Breast epithelium (tissue), 4 donors: ENCODE results near the gene POU2F3. TPM values are rescaled to one million over a fixed set of nuclear protein-coding genes. Genes with fewer than 3 reads are reported as not detected.

Experiments used
- DNase-seq, 2 donors: peaks; one replicate each; pipeline ENCODE4 v3.0.0-alpha.2; 2019; ENCODE audit warnings: low spot score in 2 of 2
- H3K27ac ChIP-seq, 2 donors: fragments of 200-600 bp; sonication (generic) in 1 of 2; one replicate each; pipeline ENCODE4 v1.5.1; 2016 to 2019; ENCODE audit warnings: mild to moderate bottlenecking in 1 of 2
- H3K27me3 ChIP-seq, 2 donors: fragments of 200-600 bp; sonication (generic) in 1 of 2; one replicate each; pipeline versions ENCODE4 v1.5.1 to v1.6.0; 2017 to 2019; ENCODE audit warnings: control low read depth in 1 of 2, mild to moderate bottlenecking in 1 of 2
- H3K36me3 ChIP-seq: fragments of 200-600 bp; one replicate; pipeline ENCODE4 v1.5.1; 2019
- H3K4me1 ChIP-seq, 2 donors: fragments of 200-600 bp; sonication (generic); one replicate each; pipeline ENCODE4 v1.5.1; 2016 to 2019; ENCODE audit warnings: control low read depth in 1 of 2
- H3K4me3 ChIP-seq, 3 donors: fragments of 200-600 bp; sonication (generic); 1 replicate in 2 of 3; 2 replicates in 1 of 3; pipeline ENCODE4 v1.5.1; 2016 to 2019; ENCODE audit warnings: mild to moderate bottlenecking in 3 of 3, moderate library complexity in 2 of 3
- H3K9me3 ChIP-seq, 2 donors: fragments of 200-600 bp; sonication (generic) in 1 of 2; one replicate each; pipeline ENCODE4 v1.5.1; 2016 to 2019; ENCODE audit warnings: control low read depth in 1 of 2
- CTCF ChIP-seq, 3 donors: fragments of 450-650 bp; IDR thresholded peaks; one replicate each; pipeline ENCODE4 v1.5.1; 2016 to 2017; ENCODE audit warnings: antibody characterized with exemption in 3 of 3, mild to moderate bottlenecking in 3 of 3, moderate library complexity in 3 of 3
- POLR2A ChIP-seq: fragments of 450-650 bp; IDR thresholded peaks from one replicate; pipeline ENCODE4 v1.6.1; 2016; ENCODE audit warnings: antibody characterized with exemption, mild to moderate bottlenecking, moderate library complexity
- POLR2AphosphoS5 ChIP-seq, 3 donors: sonication (generic); formaldehyde crosslinking; IDR thresholded peaks; one replicate each; pipeline ENCODE4 v1.6.1; 2017; ENCODE audit warnings: antibody characterized with exemption in 3 of 3
- intact Hi-C: fragments of 100-400 bp; cut with DNase I; formaldehyde crosslinking; loops from one replicate; pipeline ENCODE4 v1.15.1; 2023; ENCODE audit warnings: low total_unique reads
- total RNA-seq, 3 donors: library from RNA; depleted of rRNA; stranded (reverse); fragments of >200 nt; gene quantifications; one replicate each; pipeline ENCODE4 v1.1.0, GENCODE V29; 2016

Gene POU2F3
- total RNA-seq, 3 donors from 2014 or later, result 3.9 to 7.0 TPM; not detected in 1

GRCh38 chr11:120219232-120219937, 20.6 kb upstream of the POU2F3 start:
- H3K36me3 ChIP-seq, result no peaks in the 10 kb centered on the region
- intact Hi-C loops, result loop anchor here (5.0 kb wide), 1 partner anchor 37 kb away; no protein-coding TSS in a partner anchor
- DNase-seq, result no peak
- no peak for TF ChIP-seq POLR2A
- TF ChIP-seq POLR2AphosphoS5 (IDR thresholded peaks at IDR 0.05), result no peak
- TF ChIP-seq CTCF (IDR thresholded peaks at IDR 0.05), result no peak
- peak overlapping the region in 1 of 3 donors; percentile 3 for H3K4me3 ChIP-seq
- peak overlapping the region; percentile 60 to 82 for H3K27ac ChIP-seq
- no peaks in the 10 kb centered on the region for H3K9me3 ChIP-seq
- peaks cover 0 to 21% of the 10 kb centered on the region in 2 donors for H3K4me1 ChIP-seq
- H3K27me3 ChIP-seq, result no peaks in the 10 kb centered on the region

GRCh38 chr11:120219938-120220746, 19.8 kb upstream of the POU2F3 start:
- intact Hi-C loops, result loop anchor here (5.0 kb wide), 1 partner anchor 38 kb away; no protein-coding TSS in a partner anchor

GRCh38 chr11:120220747-120221037, 19.2 kb upstream of the POU2F3 start:
- no peak for DNase-seq
- intact Hi-C loops, result no loop called here
- no peak for TF ChIP-seq CTCF (IDR thresholded peaks at IDR 0.05)
- TF ChIP-seq POLR2A, result no peak
- no peak for TF ChIP-seq POLR2AphosphoS5 (IDR thresholded peaks at IDR 0.05)
- Histone ChIP-seq H3K4me3 (no peak overlapping the region), H3K27me3 (no peaks in the 10 kb centered on the region), H3K9me3 (no peaks in the 10 kb centered on the region), H3K4me1 (peaks cover 0 to 21% of the 10 kb centered on the region in 2 donors), H3K27ac (peak overlapping the region in 1 of 2 donors; percentile 82), H3K36me3 (no peaks in the 10 kb centered on the region)

More at GRCh38 chr11:120219938-120220746, 19.8 kb upstream of the POU2F3 start:
- Histone ChIP-seq H3K4me3 (no peak overlapping the region), H3K36me3 (no peaks in the 10 kb centered on the region), H3K27ac (peak overlapping the region; percentile 60 to 82), H3K4me1 (peaks cover 0 to 21% of the 10 kb centered on the region in 2 donors), H3K9me3 (no peaks in the 10 kb centered on the region), H3K27me3 (no peaks in the 10 kb centered on the region)
- TF ChIP-seq POLR2AphosphoS5 (IDR thresholded peaks at IDR 0.05) (no peak), CTCF (IDR thresholded peaks at IDR 0.05) (no peak), POLR2A (no peak)
- no peak for DNase-seq

GRCh38 chr11:120221115-120221752, 18.7 kb upstream of the POU2F3 start:
- H3K27ac ChIP-seq, result peak overlapping the region; percentile 11 to 82
- no peaks in the 10 kb centered on the region for H3K36me3 ChIP-seq
- TF ChIP-seq POLR2AphosphoS5 (IDR thresholded peaks at IDR 0.05), result no peak
- TF ChIP-seq POLR2A, result no peak
- no peak for TF ChIP-seq CTCF (IDR thresholded peaks at IDR 0.05)
- no peak overlapping the region for H3K4me3 ChIP-seq
- DNase-seq, result no peak
- no peaks in the 10 kb centered on the region for H3K9me3 ChIP-seq
- intact Hi-C loops, result no loop called here
- H3K4me1 ChIP-seq, result peaks cover 0 to 21% of the 10 kb centered on the region in 2 donors
- no peaks in the 10 kb centered on the region for H3K27me3 ChIP-seq
